Trophoblast cell (in vitro differentiated cells and primary cell): ENCODE measurements around the gene ZMYM4.

Experiments used
- DNase-seq, 2 donors: peaks; one replicate each; pipeline ENCODE4 v3.0.0-alpha.2; 2016
- H2AFZ ChIP-seq: 2 replicates; pipeline ENCODE4 v1.6.1; 2013; ENCODE audit warnings: low read length, moderate library complexity, mild to moderate bottlenecking; ENCODE audit not compliant: insufficient read depth, poor library complexity
- H2AK5ac ChIP-seq: 2 replicates; pipeline ENCODE4 v1.6.1; 2013; ENCODE audit warnings: mild to moderate bottlenecking, low read length
- H2BK120ac ChIP-seq: 2 replicates; pipeline ENCODE4 v1.6.1; 2013; ENCODE audit warnings: low read length, mild to moderate bottlenecking, moderate library complexity; ENCODE audit not compliant: insufficient read depth, poor library complexity
- H2BK12ac ChIP-seq: 2 replicates; pipeline ENCODE4 v1.6.1; 2013; ENCODE audit warnings: mild to moderate bottlenecking, low read length, moderate library complexity
- H2BK5ac ChIP-seq: 2 replicates; pipeline ENCODE4 v1.6.1; 2013; ENCODE audit warnings: low read length, low read depth, moderate library complexity, mild to moderate bottlenecking; ENCODE audit not compliant: poor library complexity
- H3K14ac ChIP-seq: 2 replicates; pipeline ENCODE4 v1.6.1; 2013; ENCODE audit warnings: mild to moderate bottlenecking, low read length
- H3K18ac ChIP-seq: 2 replicates; pipeline ENCODE4 v1.6.1; 2013; ENCODE audit warnings: mild to moderate bottlenecking, low read length
- H3K23ac ChIP-seq: 2 replicates; pipeline ENCODE4 v1.6.1; 2013; ENCODE audit warnings: low read length
- H3K27ac ChIP-seq: 2 replicates; pipeline ENCODE4 v1.5.1; 2013; ENCODE audit warnings: low read depth, mild to moderate bottlenecking, inconsistent platforms, low read length, moderate library complexity
- H3K27me3 ChIP-seq: 2 replicates; pipeline ENCODE4 v1.6.1; 2013; ENCODE audit warnings: inconsistent platforms, mild to moderate bottlenecking, low read length, moderate library complexity; ENCODE audit not compliant: insufficient read depth
- H3K36me3 ChIP-seq, 2 experiments: 1 replicate in 1 of 2; 2 replicates in 1 of 2; pipeline ENCODE4 v1.6.1; 2013; ENCODE audit warnings: low read length in 2 of 2, mild to moderate bottlenecking in 2 of 2, moderate library complexity in 1 of 2; ENCODE audit not compliant: insufficient read depth in 2 of 2, control insufficient read depth in 1 of 2
- H3K4ac ChIP-seq: 2 replicates; pipeline ENCODE4 v1.6.1; 2013; ENCODE audit warnings: low read depth, mild to moderate bottlenecking, low read length, moderate library complexity
- H3K4me1 ChIP-seq, 2 experiments: 1 replicate in 1 of 2; 2 replicates in 1 of 2; pipeline ENCODE4 v1.6.1; 2013; ENCODE audit warnings: low read length in 2 of 2, mild to moderate bottlenecking in 2 of 2, moderate library complexity in 1 of 2; ENCODE audit not compliant: insufficient read depth in 2 of 2, control insufficient read depth in 1 of 2
- H3K4me2 ChIP-seq: 2 replicates; pipeline ENCODE4 v1.6.1; 2013; ENCODE audit warnings: inconsistent platforms, mild to moderate bottlenecking, low read length, moderate library complexity
- H3K4me3 ChIP-seq: 2 replicates; pipeline ENCODE4 v1.5.1; 2013; ENCODE audit warnings: mild to moderate bottlenecking, low read depth, low read length, inconsistent platforms
- H3K79me1 ChIP-seq: one replicate; pipeline ENCODE4 v1.6.1; 2013; ENCODE audit warnings: low read length
- H3K79me2 ChIP-seq: 2 replicates; pipeline ENCODE4 v1.6.1; 2013; ENCODE audit warnings: low read length, mild to moderate bottlenecking; ENCODE audit not compliant: control insufficient read depth, insufficient read depth, poor library complexity
- H3K9ac ChIP-seq: 2 replicates; pipeline ENCODE4 v1.6.1; 2013; ENCODE audit warnings: mild to moderate bottlenecking, low read length
- H3K9me3 ChIP-seq: 2 replicates; pipeline ENCODE4 v1.6.1; 2013; ENCODE audit warnings: low read depth, mild to moderate bottlenecking, control low read depth, inconsistent platforms, low read length; ENCODE audit not compliant: insufficient read depth
- H4K12ac ChIP-seq: 2 replicates; pipeline ENCODE4 v1.6.1; 2013; ENCODE audit warnings: low read depth, mild to moderate bottlenecking, low read length, moderate library complexity
- H4K8ac ChIP-seq: 2 replicates; pipeline ENCODE4 v1.6.1; 2013; ENCODE audit warnings: low read depth, mild to moderate bottlenecking, low read length, moderate library complexity
- H4K91ac ChIP-seq: one replicate; pipeline ENCODE4 v1.6.1; 2013; ENCODE audit warnings: low read depth, mild to moderate bottlenecking, low read length, moderate library complexity
- WGBS: extraction: QIAGEN DNeasy Blood & Tissue Kit; methylation state at CpG from one replicate; pipeline ENCODE4 v1.1.7; 2013; ENCODE audit warnings: missing lambda C conversion rate; ENCODE audit not compliant: insufficient read length, insufficient coverage; ENCODE audit errors: extremely low coverage; 5-methylcytosine and 5-hydroxymethylcytosine counted together

ZMYM4 gene

DNA sequence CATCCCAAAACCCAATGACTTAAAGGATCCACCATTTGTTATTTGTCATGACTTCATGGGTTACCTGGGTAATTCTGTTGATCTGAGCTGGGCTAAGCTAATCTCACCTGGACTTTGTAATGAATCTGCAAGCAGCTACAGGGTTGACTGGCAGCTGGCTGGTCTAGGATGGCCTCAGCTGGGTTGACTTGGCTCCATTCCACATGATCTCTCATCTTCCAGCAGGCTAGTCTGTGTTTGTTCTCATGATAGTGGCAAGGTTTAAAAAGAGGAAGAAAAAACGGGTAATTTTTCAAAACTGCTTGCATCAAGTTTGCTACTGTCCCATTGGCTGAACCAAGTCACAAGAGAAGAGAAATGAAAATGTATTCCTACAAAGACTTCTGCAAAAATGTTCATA, 24.8 kb upstream of the ZMYM4 start:
- no peak overlapping the region for H3K18ac ChIP-seq
- H3K4ac ChIP-seq: no peak overlapping the region

DNA sequence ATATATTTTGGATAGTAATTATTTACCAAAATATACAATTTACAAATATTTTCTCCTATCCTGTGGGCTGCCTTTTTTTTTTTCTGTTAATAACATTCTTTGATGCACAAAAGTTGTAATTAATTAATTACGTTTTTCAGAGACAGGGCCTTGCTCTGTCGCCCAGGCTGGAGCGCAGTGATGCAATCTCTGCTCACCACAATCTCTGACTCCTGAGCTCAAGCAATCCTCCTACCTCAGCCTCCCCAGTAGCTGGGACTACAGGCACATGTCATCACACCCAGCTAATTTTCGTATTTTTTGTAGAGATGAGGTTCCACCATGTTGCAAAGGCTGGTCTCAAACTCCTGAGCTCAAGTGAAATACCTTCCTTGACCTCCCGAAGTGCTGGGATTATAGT, 21.3 kb upstream of the ZMYM4 start:
- Histone ChIP-seq H3K79me1 (no peaks in the 10 kb centered on the region), H2BK12ac (no peak overlapping the region), H2AK5ac (no peak overlapping the region), H4K12ac (no peak overlapping the region), H2BK120ac (no peak overlapping the region), H2AFZ (no peak overlapping the region), H3K23ac (no peak overlapping the region), H2BK5ac (no peak overlapping the region), H3K9ac (no peak overlapping the region), H4K91ac (no peak overlapping the region), H3K79me2 (no peaks in the 10 kb centered on the region), H3K36me3 (no peaks in the 10 kb centered on the region), H3K4ac (no peak overlapping the region), H3K27me3 (no peaks in the 10 kb centered on the region), H3K4me3 (no peak overlapping the region), H3K4me1 (no peaks in the 10 kb centered on the region), H3K18ac (no peak overlapping the region), H3K4me2 (no peak overlapping the region), H3K27ac (no peak overlapping the region), H4K8ac (no peak overlapping the region), H3K9me3 (no peaks in the 10 kb centered on the region), H3K14ac (no peak overlapping the region)
- no CpG with 5 or more reads among the region's 5 CpGs for WGBS
- DNase-seq: no peak

More for the DNA sequence above, 24.8 kb upstream of the ZMYM4 start:
- Histone ChIP-seq H3K9me3 (no peaks in the 10 kb centered on the region), H2BK120ac (no peak overlapping the region), H3K4me1 (no peaks in the 10 kb centered on the region), H2AK5ac (no peak overlapping the region), H4K91ac (no peak overlapping the region), H4K12ac (no peak overlapping the region), H3K23ac (no peak overlapping the region), H2BK5ac (no peak overlapping the region), H4K8ac (no peak overlapping the region), H3K4me2 (no peak overlapping the region), H3K79me2 (no peaks in the 10 kb centered on the region), H3K14ac (no peak overlapping the region), H2BK12ac (no peak overlapping the region), H3K9ac (no peak overlapping the region), H3K27me3 (no peaks in the 10 kb centered on the region), H2AFZ (no peak overlapping the region), H3K36me3 (no peaks in the 10 kb centered on the region), H3K79me1 (no peaks in the 10 kb centered on the region), H3K4me3 (no peak overlapping the region), H3K27ac (no peak overlapping the region)
- DNase-seq: peak in 1 of 2 donors; percentile 30
- WGBS: no CpG with 5 or more reads among the region's 1 CpG

DNA sequence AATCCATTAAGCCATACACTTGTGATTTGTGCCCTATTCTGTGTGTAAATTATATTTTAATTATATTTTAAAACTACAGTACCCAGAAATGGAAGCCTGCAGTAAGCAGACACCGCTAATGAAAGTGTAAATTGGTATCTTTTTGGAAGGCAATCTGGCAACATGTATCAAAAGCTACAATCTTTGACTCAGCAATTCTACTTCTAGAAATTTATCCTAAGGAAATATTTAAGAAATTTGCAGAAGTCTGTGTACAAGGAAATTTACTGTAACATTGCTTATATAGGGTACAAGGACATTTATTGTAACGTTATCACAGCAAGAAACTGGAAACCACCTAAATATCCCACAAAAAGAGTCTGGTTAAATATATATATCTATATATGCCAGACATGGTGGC, 14.6 kb upstream of the ZMYM4 start:
- WGBS: no CpG with 5 or more reads among the region's 2 CpGs

DNA sequence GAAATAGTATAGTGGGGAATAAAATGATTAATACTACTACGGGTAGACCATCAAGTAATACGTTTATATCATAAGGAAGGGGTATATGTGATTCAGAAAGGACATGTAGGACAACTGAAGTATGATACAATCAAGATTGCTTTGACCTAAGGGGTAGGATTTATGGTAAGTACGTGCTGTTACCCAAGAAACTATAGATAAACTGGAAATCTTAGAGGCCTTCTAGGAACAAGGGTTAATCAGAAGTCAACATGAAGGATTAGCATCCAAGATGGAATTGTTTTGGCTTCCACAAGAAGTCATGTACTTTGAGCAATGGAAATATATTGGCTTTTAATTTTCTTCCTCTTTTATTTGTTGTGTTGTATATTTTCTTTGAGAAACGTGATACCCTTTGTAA, 13.2 kb upstream of the ZMYM4 start:
- Histone ChIP-seq H3K4me3 (no peak overlapping the region), H3K79me1 (no peaks in the 10 kb centered on the region), H3K23ac (no peak overlapping the region), H3K27ac (no peak overlapping the region), H4K91ac (no peak overlapping the region), H3K4me1 (no peaks in the 10 kb centered on the region), H4K8ac (no peak overlapping the region), H2BK12ac (no peak overlapping the region), H2BK120ac (no peak overlapping the region), H3K36me3 (no peaks in the 10 kb centered on the region), H3K18ac (no peak overlapping the region), H2BK5ac (no peak overlapping the region), H3K4ac (no peak overlapping the region), H3K27me3 (no peaks in the 10 kb centered on the region), H4K12ac (no peak overlapping the region), H3K14ac (no peak overlapping the region), H3K9ac (no peak overlapping the region), H3K9me3 (no peaks in the 10 kb centered on the region), H3K4me2 (no peak overlapping the region), H3K79me2 (no peaks in the 10 kb centered on the region), H2AFZ (no peak overlapping the region), H2AK5ac (no peak overlapping the region)
- WGBS: no CpG with 5 or more reads among the region's 4 CpGs
- no peak for DNase-seq

More for the DNA sequence above, 14.6 kb upstream of the ZMYM4 start:
- no peak overlapping the region for H4K12ac ChIP-seq
- no peak overlapping the region for H3K18ac ChIP-seq
- no peak overlapping the region for H4K8ac ChIP-seq
- no peaks in the 10 kb centered on the region for H3K9me3 ChIP-seq
- H3K4ac ChIP-seq: no peak overlapping the region
- H3K79me2 ChIP-seq: no peaks in the 10 kb centered on the region
- H2AFZ ChIP-seq: no peak overlapping the region
- H3K4me3 ChIP-seq: no peak overlapping the region
- no peak overlapping the region for H2AK5ac ChIP-seq
- no peak overlapping the region for H3K9ac ChIP-seq
- no peak for DNase-seq
- no peak overlapping the region for H2BK120ac ChIP-seq
- no peaks in the 10 kb centered on the region for H3K4me1 ChIP-seq
- no peak overlapping the region for H3K14ac ChIP-seq
- H3K27ac ChIP-seq: no peak overlapping the region
- H3K36me3 ChIP-seq: no peaks in the 10 kb centered on the region
- H3K4me2 ChIP-seq: no peak overlapping the region
- no peaks in the 10 kb centered on the region for H3K27me3 ChIP-seq
- H4K91ac ChIP-seq: no peak overlapping the region
- H3K23ac ChIP-seq: no peak overlapping the region
- no peak overlapping the region for H2BK5ac ChIP-seq
- H3K79me1 ChIP-seq: no peaks in the 10 kb centered on the region
- no peak overlapping the region for H2BK12ac ChIP-seq
